ENCODE measurements around the gene ARID3B. TPM values are rescaled to one million over a fixed set of nuclear protein-coding genes. Genes with fewer than 3 reads are reported as not detected.

ARID3B gene
- total and polyA plus RNA-seq, 2 of the 4 experiments (the other 2 are of a cell fraction): 2.5 to 5.0 TPM

- TF ChIP-seq NFE2L2 (IDR thresholded peaks at IDR 0.05; ENCODE audit: low read depth, low read length): no peak
- TF ChIP-seq SMC3 (IDR thresholded peaks at IDR 0.05; ENCODE audit: low read depth, low read length): no peak
- no peak for TF ChIP-seq RAD21 (IDR thresholded peaks at IDR 0.05; ENCODE audit: low read length)
- TF ChIP-seq MAZ (IDR thresholded peaks at IDR 0.05; ENCODE audit: borderline replicate concordance, low read depth, low read length): no peak
- no peak for TF ChIP-seq RCOR1 (IDR thresholded peaks at IDR 0.05; ENCODE audit: insufficient replicate concordance, low read length)
- TF ChIP-seq MAFK (IDR thresholded peaks at IDR 0.05; ENCODE audit: low read depth, low read length): no peak
- no peak for TF ChIP-seq MXI1 (IDR thresholded peaks at IDR 0.05; ENCODE audit: borderline replicate concordance, low read depth, low read length)
- no peak for TF ChIP-seq CHD1 (IDR thresholded peaks at IDR 0.05; ENCODE audit: low read depth, low read length)
- TF ChIP-seq BHLHE40 (IDR thresholded peaks at IDR 0.05; ENCODE audit: low read depth, low read length): no peak
- TF ChIP-seq FOS (IDR thresholded peaks at IDR 0.05; ENCODE audit: low read depth, low read length): no peak
- TF ChIP-seq ELK1 (IDR thresholded peaks at IDR 0.05; ENCODE audit: borderline replicate concordance, low read depth, low read length): no peak
- no peak for TF ChIP-seq CEBPB (IDR thresholded peaks at IDR 0.05; ENCODE audit: low read depth, low read length)
- TF ChIP-seq, protein P1, sequence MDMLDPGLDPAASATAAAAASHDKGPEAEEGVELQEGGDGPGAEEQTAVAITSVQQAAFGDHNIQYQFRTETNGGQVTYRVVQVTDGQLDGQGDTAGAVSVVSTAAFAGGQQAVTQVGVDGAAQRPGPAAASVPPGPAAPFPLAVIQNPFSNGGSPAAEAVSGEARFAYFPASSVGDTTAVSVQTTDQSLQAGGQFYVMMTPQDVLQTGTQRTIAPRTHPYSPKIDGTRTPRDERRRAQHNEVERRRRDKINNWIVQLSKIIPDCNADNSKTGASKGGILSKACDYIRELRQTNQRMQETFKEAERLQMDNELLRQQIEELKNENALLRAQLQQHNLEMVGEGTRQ (IDR thresholded peaks at IDR 0.05; ENCODE audit: low read depth, low read length): no peak
- TF ChIP-seq RFX5 (IDR thresholded peaks at IDR 0.05; ENCODE audit: low read depth, low read length): no peak
- TF ChIP-seq, protein P2, sequence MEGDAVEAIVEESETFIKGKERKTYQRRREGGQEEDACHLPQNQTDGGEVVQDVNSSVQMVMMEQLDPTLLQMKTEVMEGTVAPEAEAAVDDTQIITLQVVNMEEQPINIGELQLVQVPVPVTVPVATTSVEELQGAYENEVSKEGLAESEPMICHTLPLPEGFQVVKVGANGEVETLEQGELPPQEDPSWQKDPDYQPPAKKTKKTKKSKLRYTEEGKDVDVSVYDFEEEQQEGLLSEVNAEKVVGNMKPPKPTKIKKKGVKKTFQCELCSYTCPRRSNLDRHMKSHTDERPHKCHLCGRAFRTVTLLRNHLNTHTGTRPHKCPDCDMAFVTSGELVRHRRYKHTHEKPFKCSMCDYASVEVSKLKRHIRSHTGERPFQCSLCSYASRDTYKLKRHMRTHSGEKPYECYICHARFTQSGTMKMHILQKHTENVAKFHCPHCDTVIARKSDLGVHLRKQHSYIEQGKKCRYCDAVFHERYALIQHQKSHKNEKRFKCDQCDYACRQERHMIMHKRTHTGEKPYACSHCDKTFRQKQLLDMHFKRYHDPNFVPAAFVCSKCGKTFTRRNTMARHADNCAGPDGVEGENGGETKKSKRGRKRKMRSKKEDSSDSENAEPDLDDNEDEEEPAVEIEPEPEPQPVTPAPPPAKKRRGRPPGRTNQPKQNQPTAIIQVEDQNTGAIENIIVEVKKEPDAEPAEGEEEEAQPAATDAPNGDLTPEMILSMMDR (conservative IDR thresholded peaks at IDR 0.05; ENCODE audit: low read depth, low read length): no peak
- no peak for TF ChIP-seq POLR2A (IDR thresholded peaks at IDR 0.05; ENCODE audit: low read depth, low read length)
- Histone ChIP-seq H3K36me3 (ENCODE audit: control insufficient read depth, insufficient read depth, low read length) (no peaks in the 10 kb centered on the region), H3K23ac (ENCODE audit: low read depth, low read length) (0 out of 2 replicates have a peak overlapping the region, but pooled peaks have one; percentile 39), H3K9ac (ENCODE audit: low read depth, low read length) (no peak overlapping the region), H3K18ac (ENCODE audit: low read depth, low read length) (peak overlapping the region; percentile 82; the same call in 1 of the 2 replicates), H3K14ac (replicated peaks; ENCODE audit: low read depth, low read length) (peak overlapping the region; percentile 38; the same call in 1 of the 2 replicates), H2BK15ac (ENCODE audit: low read depth, low read length) (peak overlapping the region; percentile 87; the same call in 2 of the 3 replicates), H4K8ac (ENCODE audit: low read depth in 2 of 2, low read length in 2 of 2) (peak overlapping the region; percentile 37 to 50; a peak in 2 of 4 replicates), H3K9me1 (ENCODE audit: insufficient read depth, low read length) (peaks cover 4% of the 10 kb centered on the region; the same call in 1 of the 2 replicates), H3K4me1 (ENCODE audit: control insufficient read depth, insufficient read depth, low read length) (peaks cover 7% of the 10 kb centered on the region; the same call in 1 of the 2 replicates), H3K4me3 (ENCODE audit: insufficient read depth, low read depth, low read length) (no peak overlapping the region), H3K4ac (ENCODE audit: low read depth, low read length) (peak overlapping the region; percentile 49), H4K91ac (ENCODE audit: insufficient read depth, low read depth, low read length) (peak overlapping the region; percentile 77), H3K79me1 (ENCODE audit: low read depth in 1 of 2, low read length in 2 of 2) (no peaks in the 10 kb centered on the region; a peak in 1 of 4 replicates), H2AK5ac (ENCODE audit: low read depth, low read length) (peak overlapping the region; percentile 88), H3K9me3 (ENCODE audit: control insufficient read depth, insufficient read depth, low read length) (no peaks in the 10 kb centered on the region), H3K56ac (ENCODE audit: extremely low read depth, insufficient read depth, low read length) (peak overlapping the region; percentile 1; the same call in 1 of the 2 replicates), H2AFZ (replicated peaks; ENCODE audit: low read length, poor library complexity) (no peak overlapping the region), H2AK9ac (replicated peaks; ENCODE audit: low read depth, low read length, poor library complexity) (no peak overlapping the region), H4K5ac (ENCODE audit: low read depth, low read length) (peak overlapping the region; percentile 36; the same call in 1 of the 2 replicates), H3K27ac (ENCODE audit: insufficient read depth, low read length) (peak overlapping the region; percentile 41; the same call in 1 of the 2 replicates), H2BK20ac (ENCODE audit: low read depth, low read length) (peak overlapping the region; percentile 91), H4K20me1 (ENCODE audit: insufficient read depth, low read length) (no peaks in the 10 kb centered on the region), H2BK120ac (ENCODE audit: low read depth, low read length) (peak overlapping the region; percentile 80), H2BK5ac (ENCODE audit: low read depth, low read length, poor library complexity, severe bottlenecking) (peak overlapping the region; percentile 74), H3K27me3 (ENCODE audit: control insufficient read depth, insufficient read depth, low read length) (no peaks in the 10 kb centered on the region), H3K4me2 (ENCODE audit: low read depth, low read length) (no peak overlapping the region)
- ChIA-PET POLR2A (ENCODE audit: unreplicated experiment) (no interaction called here), CTCF (no interaction called here)
- dilution Hi-C loops (cut with HindIII; ENCODE audit: low sequenced_read_pairs, unreplicated experiment): no loop called here
- intact Hi-C loops (cut with micrococcal nuclease): no loop called here
- no TSS peak for BruUV-seq (replicated peaks)
- no CpG with 5 or more reads among the region's 1 CpG for WGBS, 2 experiments (ENCODE audit: extremely low coverage in 2 of 2, insufficient read length in 1 of 2)
- ATAC-seq (ENCODE audit: low read depth) (no peak), DNase-seq (no peak)
- in situ Hi-C loops (cut with MboI; ENCODE audit: low sequenced_read_pairs): no loop called here
Observed at GRCh38 chr15:74525309-74525708, 15.7 kb upstream of the ARID3B start.

All from IMR-90 (cell line).